Frontal cortex (tissue), 4 donors: ENCODE results near the gene DCBLD2. TPM values are rescaled to one million over a fixed set of nuclear protein-coding genes. Genes with fewer than 3 reads are reported as not detected.
A peak's percentile ranks its signal among the peaks of the same experiment; 100 is the strongest.

ENCODE experiments used
- DNase-seq, 2 donors: peaks; one replicate each; pipeline ENCODE4 v3.0.0; 2012; ENCODE audit warnings: low spot score in 2 of 2
- FAIRE-seq: peaks from 2 replicates; lab custom pipeline; 2012; peaks lifted over from hg19 to GRCh38; lab: Jason Lieb, UNC
- total RNA-seq: library from RNA; depleted of rRNA; stranded (reverse); fragments of >200 nt; gene quantifications from one replicate; pipeline ENCODE4 v1.2.3, GENCODE V29; 2014
- donor health status: control.
- donor health status: control.
- donor health status: control.

Gene DCBLD2, protein sequence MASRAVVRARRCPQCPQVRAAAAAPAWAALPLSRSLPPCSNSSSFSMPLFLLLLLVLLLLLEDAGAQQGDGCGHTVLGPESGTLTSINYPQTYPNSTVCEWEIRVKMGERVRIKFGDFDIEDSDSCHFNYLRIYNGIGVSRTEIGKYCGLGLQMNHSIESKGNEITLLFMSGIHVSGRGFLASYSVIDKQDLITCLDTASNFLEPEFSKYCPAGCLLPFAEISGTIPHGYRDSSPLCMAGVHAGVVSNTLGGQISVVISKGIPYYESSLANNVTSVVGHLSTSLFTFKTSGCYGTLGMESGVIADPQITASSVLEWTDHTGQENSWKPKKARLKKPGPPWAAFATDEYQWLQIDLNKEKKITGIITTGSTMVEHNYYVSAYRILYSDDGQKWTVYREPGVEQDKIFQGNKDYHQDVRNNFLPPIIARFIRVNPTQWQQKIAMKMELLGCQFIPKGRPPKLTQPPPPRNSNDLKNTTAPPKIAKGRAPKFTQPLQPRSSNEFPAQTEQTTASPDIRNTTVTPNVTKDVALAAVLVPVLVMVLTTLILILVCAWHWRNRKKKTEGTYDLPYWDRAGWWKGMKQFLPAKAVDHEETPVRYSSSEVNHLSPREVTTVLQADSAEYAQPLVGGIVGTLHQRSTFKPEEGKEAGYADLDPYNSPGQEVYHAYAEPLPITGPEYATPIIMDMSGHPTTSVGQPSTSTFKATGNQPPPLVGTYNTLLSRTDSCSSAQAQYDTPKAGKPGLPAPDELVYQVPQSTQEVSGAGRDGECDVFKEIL
- total RNA-seq, result 31.4 TPM

- DNase-seq, result peak; percentile 97 to 99
- peak; percentile 75 for FAIRE-seq
Measured at GRCh38 chr3:98901392-98902350, at the start of gene DCBLD2. DCBLD2 (minus strand) TSS chr3:98901695; CDS start chr3:98901326, 369 bp downstream.

GRCh38 chr3:98945666-98946065, 44.2 kb upstream of the DCBLD2 start:
- DNase-seq, result no peak
- no peak for FAIRE-seq

- FAIRE-seq, result no peak
- no peak for DNase-seq
Measured at GRCh38 chr3:98945101-98945524, 43.6 kb upstream of the DCBLD2 start.

DNA sequence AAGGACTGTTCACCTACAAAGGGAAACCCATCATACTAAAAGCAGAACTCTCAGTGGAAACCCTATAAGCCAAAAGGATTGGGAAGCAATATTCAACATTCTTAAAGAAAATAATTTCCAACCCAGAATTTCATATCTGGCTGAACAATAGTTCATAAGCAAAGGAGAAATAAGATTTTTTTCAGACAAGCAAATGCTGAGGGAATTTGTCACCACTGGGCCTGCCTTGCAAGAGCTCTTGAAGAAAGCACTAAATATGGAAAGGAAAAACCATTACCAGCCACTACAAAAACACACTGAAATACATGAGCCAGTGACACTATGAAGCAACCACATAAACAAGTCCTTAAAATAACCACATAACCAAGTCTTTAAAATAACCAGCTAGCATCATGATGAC, 28.9 kb upstream of the DCBLD2 start:
- DNase-seq (no peak), FAIRE-seq (no peak)

GRCh38 chr3:98921957-98922356, 20.5 kb upstream of the DCBLD2 start:
- no peak for DNase-seq
- no peak for FAIRE-seq

DNA sequence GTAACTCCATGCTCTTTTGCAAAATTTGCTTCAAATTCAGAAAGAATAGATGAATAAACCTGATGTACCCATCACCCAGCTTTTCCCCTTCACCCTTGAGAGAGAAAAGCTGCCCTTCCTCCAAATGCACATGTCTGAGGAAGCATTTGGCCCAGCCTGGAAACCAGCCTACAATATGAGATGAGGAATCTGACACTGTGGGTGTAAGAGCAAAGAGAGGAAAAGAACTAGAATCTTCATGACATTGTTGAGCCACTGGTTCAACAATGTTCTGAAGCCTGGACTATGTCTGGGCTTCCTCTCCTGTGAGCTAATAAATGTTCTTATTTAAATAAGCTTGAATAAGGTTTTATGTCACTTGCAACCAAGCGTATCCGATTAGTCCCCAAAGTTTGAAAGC, 18.7 kb upstream of the DCBLD2 start:
- FAIRE-seq, result no peak

DNA sequence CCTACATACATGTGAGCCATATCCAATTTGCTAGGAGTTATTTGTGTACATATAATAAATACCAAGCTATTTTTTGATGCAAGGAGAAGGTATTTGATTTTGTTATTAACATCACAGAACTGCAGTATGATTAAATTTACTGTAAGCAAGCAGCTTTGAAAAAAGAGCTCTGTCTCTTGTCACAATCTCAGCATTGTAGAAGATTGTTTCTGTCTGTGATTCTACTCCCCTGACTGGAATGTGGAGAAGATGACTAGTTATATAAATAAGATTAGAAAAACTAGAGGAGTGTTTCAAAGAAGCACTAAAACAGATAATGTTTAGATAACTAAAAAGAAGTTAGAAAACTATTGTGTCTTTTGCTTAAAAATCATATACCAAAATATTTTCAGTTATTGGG, 17.1 kb upstream of the DCBLD2 start:
- FAIRE-seq, result no peak
- DNase-seq, result no peak

More for the DNA sequence above, 18.7 kb upstream of the DCBLD2 start:
- no peak for DNase-seq

DNA sequence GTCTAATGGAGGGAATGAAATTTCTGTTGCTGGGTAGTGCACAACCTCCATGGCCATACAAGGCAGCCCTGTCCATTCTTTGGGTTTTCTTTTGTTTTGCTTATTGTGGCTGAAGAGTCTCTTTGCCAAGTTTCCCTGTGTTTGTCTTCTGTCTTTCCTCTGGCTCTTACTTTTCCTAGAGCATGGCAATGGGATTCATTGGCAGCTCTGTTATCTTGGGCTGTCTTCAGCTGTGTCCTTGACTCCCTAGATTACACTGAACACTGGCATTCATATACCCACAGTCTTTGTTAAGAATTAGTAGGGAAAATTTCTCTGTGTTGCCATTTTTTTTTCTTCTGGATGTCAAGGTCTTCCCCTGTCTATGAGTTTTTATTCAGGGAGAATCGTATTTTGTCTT, 16.1 kb upstream of the DCBLD2 start:
- FAIRE-seq (no peak), DNase-seq (no peak)

- DNase-seq, result no peak
- no peak for FAIRE-seq
Measured at GRCh38 chr3:98914210-98915080, 12.9 kb upstream of the DCBLD2 start.

- DNase-seq (no peak), FAIRE-seq (no peak)
Measured at GRCh38 chr3:98912448-98912847, 11.0 kb upstream of the DCBLD2 start.

- DNase-seq (no peak), FAIRE-seq (no peak)
Measured at GRCh38 chr3:98906230-98906629, 4.7 kb upstream of the DCBLD2 start.

GRCh38 chr3:98903705-98904481, 2.4 kb upstream of the DCBLD2 start:
- FAIRE-seq (no peak), DNase-seq (no peak)

- DNase-seq, result no peak
- FAIRE-seq, result no peak
Measured at GRCh38 chr3:98903099-98903498, 1.6 kb upstream of the DCBLD2 start.

DNA sequence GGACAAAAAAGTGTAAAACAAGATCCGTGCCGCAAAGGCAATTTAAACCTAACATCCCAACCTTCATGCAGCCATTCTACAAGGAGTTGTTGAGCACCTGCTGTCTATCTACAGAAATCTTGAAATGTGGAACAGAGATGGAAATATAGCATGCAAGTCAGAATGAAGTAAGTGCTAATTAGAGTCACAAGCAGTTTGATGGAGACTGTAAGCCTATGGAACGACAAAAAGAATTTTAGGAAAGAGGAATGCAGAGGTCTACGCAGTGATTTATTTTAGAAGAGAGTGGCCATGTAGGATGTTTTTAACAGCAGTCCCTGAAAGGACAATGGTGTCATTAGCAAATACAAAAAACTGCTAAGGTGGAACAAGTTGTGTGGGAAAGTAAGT, 851 bp upstream of the DCBLD2 start:
- no peak for FAIRE-seq
- DNase-seq, result peak in 1 of 2 donors; percentile 6

DNA sequence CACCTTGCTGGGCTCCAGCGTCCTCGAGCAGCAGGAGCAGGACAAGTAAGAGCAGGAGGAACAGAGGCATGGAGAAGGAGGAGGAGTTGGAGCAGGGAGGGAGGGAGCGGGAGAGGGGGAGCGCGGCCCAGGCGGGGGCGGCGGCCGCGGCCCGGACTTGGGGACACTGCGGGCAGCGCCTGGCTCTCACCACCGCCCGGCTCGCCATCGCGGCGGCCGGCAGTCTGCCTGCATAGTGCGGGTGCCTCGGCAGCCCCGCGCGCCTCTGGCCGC, 440 bp downstream of the DCBLD2 start:
- FAIRE-seq (no peak), DNase-seq (peak in 1 of 2 donors; percentile 44)

- DNase-seq (no peak), FAIRE-seq (no peak)
Measured at GRCh38 chr3:98900265-98901118, 1.0 kb downstream of the DCBLD2 start.

DNA sequence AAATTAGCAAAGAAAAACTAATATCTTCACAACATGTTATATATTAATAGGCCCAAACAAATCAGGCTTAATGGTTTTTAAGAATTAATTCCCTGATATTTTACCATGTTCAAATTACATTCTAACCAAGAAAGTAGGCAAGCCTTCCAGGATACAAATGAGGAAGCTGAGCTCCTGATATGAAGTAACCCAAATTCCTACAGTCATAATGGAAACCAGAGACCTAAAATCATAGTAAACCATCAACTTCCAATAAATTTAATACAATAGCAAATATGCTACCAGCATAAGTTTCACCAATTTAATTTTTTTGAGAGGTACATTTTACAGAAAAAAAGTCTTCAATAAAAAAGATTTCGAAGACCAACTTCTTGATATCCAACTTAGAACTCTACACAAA, 3.8 kb downstream of the DCBLD2 start:
- no peak for FAIRE-seq
- DNase-seq, result no peak
